NCI-H1417 (cell line): ENCODE results near the gene DMRT1.
A peak's percentile ranks its signal among the peaks of the same experiment; 100 is the strongest.

Experiments
- DNase-seq, 3 experiments: peaks; one replicate each; lab custom pipeline; 2025; lab: John Stamatoyannopoulos, UW

The DMRT1 gene

DNA sequence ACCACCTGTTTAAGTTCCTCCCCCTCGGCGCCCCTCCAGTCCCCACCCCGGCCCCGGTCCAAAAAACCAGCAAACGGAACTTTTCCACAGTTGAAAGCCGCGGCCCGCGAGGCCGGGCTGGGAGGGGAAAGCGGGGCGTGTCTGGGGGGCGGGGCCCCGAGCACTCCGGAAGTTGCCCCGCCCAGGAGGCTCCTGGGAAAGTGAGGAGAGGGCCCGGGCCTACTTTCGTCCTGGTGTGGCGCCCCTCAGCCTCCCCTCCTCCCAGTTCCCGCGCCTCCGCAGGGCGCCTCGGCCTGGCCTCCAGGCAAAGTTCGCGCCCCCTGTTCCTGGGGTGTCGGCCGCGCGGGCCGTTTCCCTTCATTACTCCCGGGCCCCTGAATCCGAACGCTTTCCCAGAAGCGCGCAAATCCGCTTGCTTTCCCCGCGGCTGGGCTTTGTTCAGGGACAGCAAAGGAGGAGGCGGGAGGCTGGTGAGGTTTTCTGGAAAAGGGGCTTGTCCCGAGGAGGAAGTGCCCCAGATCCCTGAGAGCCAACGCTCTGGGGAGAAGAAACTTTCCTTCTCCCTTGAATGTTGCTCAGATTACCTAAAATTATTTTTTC, 130.5 kb downstream of the DMRT1 start:
- DNase-seq: no peak

DNA sequence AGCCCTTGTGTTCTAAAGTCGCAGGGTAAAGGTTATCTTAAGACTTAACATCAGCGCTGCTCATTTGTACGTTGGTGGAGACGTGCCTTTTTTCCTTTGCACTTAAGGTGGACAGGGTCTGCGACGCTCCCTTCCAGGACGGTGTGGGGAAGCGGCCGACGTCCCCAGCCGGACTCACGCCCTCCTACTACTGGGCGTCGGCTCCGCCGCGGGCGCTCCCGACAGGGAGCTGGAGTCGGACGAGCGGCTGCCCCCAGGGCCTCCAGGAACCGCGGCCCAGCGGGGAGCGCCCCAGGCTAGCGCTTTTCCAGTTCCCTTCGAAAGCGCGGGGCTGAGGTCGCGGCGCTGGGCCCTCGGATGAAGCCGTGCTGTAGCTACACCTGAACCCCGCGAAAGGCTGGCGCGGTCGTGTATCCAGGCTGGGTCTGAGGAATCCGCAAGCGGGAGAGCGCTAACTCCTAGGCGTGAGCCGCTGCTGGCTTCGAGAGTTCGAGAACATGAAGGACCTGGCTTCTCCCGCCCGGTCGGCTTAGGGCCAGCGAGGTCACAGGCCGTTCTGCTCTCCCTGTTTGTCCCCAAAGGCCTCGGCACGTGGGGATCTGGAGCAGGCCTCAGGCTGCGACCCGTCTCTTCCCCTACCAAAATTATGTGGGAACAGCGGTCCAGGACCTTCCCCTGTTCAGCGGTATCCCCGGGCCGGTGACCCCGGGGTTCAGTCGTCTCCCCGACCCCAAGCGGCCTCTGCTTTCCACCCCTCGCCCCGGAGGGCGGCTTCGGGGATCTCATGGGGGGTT, 131.2 kb downstream of the DMRT1 start:
- DNase-seq: no peak

DNA sequence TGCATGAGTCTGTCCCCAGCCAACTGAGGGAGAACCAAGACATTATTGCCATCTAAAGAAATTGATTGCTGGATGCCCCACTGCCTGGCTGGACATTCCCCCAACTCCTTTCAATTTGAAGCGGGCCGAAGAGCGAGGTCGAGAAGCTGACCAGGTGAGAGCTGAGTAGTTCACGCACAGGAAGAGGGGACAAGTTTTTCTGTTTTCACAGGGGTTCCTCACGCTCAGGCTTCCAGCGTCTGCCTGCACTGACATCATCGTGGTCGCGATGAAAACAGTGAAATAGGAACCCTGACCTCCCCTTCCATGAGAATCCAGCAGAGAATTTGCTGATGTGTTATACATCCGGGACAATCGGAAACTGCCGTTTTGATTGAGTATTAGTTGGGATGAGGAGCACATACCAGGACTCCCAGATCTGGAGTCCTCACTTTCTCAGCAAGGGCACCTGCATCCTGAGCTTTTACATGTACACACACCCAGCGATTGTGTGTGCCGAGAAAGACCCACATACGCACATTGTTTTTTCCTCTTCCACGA, 131.9 kb downstream of the DMRT1 start:
- DNase-seq: no peak

DNA sequence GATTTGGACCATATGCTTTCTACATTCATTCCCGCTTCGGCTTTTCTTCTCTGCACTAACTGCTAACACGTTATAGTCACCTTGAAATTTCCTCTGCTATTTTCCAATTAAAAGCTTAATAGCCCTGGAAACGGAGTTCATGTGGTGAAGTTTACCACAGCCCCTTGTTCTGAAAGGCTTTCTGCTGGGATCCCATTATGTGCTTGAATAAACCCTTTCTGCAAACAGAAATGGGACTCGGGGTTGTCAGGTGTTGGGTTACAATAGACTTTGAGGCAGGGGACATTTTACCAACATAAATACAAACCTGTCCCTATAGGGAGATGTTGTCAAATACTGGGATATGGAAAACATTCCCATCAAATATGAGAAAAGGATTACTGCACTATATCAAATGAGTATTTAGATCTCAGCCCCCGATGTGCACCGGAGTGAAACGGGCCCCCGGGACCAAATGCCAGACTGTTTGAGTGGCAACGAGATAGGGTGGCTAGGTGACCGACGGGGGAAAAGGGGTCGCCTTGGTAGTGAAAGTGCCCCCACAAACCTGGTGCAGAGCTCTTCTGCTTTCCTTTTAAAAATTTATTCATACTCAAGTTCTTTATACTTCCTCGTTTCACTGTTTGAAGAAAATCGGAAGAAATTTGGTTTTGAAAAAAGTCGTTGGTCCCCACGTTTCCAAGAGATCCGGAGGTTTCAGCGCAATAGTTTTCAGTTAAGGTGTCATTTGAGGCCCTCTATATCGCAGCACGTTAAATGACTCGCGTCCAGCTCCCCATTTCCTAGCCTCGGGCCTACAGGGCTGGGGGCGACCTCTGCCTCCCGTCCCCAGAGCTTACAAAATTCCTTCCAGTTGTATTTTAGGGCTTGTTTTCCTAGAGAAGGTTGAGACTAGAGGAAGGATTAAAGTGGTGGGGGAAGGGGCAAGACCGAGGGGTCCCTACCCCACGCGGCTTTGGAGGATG, 132.8 kb downstream of the DMRT1 start:
- peak in 2 of 3 experiments; percentile 2 to 40 for DNase-seq

DNA sequence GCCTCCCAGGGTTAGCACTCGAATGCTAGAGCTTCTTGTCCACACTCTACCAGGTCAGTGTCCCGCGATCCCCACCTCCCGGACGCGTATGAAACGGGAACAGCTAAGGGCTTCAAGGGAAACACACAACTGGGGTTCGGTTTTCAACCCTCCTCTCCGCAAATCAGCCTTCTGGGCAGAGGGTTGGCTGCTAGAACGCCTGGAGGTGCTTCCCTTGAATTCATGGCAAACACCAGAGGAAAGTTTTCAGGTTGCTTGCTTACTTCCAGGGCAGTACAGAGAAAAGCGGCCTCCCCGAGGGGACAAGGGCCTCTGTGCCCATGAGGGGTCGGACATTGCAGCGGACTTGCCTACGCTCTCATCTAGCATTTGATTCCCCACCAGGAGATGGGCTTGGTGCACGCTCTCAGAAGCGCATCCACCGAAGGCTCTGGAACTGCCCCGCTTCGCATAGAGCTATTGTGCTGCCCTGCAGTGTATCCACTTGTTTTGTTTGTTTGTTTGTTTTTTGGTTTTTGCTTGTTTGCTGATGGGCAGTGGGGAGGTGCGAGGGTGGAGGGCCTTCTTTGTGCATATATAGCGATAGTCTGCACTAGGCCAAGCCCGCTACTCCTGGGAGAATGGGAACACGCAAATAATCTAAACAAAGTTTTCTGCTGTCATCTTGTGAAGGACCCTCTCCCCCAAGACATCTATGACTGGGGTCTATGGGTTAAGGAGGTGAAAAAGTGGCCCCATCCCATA, 133.7 kb downstream of the DMRT1 start:
- no peak for DNase-seq

DNA sequence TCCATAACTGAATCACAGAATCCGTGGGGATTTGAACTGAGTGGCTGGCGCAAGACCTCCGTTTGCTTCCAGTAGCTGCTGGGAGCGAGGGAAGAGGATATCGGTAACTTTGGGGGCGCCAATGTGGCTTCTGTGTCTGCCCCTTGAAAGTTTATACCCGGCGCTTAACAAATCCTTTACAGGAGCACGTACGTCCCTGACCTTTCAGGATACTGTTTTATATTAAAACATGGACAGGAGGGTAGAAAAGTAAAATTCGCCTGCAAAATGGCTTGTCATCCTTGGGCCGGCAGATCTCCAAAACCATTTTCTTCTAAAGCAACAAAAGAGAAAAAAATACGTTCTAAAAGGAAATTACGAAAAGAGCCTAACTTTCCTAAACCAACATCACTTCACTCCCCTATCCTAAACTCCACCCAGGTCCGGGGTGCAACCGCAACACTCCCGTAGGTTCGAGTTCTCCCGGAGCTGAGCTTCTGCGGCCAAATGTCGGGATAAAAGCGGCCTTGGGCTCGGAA, 134.3 kb downstream of the DMRT1 start:
- DNase-seq: no peak

DNA sequence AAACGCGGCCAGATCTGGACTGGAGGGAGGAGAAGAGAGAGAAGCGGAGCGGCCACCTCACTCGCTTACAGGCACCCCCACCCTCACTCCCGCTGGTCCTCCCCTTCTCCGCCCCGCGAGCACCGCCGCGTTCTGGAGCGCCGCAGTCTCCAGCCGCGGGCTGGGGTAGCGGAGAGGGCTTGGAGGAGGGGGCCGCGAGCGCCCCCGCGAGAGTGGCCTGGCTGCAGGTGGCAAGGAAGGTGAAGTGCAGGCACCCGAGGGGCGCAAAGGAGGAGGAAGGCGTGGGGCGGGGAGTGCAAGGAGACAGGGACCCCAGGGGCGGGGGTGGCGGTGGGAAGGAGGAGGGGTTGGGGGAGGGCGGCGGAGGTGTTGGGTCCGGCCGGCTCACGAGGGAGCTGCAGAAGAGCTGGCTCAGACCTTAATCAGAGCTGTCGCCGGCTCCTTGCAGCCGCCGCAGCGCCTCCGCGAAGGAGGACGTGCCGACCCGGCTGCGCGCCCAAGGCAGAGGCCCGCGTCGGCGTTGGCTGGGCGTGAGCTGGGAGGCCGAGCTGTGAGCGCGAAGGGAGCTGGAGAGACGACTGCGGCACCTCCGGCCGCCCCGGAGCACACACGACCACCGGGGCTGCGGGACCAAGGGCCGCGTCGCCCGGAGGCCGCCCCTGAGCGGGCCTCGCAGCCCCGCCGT, 134.9 kb downstream of the DMRT1 start, which contains the start of gene DMRT3:
DMRT3 (plus strand) TSS at position 398 of the 685 bp plus-strand sequence. CDS start 347 bp downstream, outside the sequence.
- DNase-seq: peak in 1 of 3 experiments; percentile 45

DNA sequence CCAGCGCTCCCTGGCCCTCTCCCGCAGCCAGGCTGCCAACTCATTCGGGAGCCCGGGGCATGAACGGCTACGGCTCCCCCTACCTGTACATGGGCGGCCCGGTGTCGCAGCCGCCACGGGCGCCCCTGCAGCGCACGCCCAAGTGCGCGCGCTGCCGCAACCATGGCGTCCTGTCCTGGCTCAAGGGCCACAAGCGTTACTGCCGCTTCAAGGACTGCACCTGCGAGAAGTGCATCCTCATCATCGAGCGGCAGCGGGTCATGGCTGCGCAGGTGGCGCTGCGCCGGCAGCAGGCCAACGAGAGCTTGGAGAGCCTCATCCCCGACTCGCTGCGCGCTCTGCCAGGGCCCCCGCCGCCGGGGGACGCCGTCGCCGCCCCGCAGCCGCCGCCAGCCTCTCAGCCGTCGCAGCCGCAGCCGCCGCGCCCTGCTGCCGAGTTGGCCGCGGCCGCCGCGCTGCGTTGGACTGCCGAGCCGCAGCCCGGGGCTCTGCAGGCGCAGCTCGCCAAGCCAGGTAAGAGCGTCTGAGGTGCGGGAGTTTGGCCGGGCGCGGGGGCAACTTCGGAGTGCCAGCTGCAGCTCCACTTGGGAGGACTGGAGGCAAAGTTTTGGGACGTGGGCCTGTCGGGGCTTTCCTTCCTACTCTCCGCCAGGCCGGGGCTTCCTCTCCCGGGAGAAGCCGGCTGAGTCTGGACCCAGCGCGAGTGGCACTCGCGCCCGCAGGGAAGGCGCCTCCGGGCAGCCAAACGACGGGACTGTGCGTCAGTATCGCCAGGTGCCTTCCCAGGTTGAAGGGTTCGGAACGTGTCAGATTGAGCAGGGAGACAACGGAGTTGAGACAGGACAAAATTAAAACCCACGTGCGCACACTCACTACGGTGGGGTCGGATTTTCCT, 135.7 kb downstream of the DMRT1 start:
- peak in 1 of 3 experiments; percentile 71 for DNase-seq

DNA sequence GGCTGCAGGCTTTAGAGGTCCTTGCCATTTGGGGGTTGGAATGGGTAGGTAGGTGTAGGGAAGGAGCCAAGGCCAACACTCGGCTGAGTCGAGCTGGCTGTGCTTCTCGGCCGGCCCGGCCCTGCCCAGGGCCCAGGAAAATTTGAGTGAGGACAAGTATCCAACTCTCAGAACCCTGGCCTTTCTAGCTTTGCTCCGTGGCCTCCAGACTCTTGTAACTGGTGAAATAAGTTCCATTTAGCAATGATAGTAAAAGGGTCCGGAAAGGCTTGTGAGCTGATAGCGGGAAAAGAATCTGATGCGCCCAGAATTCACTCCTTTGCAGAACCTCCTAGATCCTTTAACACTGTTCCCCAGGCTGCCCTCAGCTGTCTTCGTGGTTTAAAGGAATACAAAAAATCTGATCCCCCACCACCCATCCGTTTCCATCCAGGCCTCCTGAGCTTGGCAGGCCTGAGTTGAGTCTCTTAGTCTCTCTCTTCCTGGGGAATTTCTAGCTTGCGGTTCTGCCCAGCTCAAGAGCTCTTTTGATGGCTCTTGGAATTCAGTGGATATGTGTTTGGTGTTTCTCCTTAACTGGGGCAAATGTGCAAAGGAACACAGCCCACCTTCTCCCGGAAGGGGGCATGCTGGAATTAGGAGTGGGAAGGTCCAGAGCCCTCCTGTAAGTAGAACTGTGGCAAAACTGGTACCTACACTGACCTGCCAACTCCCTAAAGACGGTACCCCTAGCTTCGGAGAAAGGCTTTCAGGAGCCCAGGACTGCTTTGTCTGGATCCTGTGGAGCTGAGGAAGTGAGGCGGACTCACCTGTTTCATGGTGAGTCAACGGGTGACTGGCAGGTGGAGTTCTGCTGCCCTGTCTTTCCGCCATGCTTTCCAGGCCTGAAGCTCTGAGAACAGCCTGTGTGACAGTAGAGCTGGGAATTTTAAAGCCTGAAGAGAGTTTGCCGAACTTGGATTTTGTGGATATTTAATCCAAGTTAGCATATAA, 136.6 kb downstream of the DMRT1 start:
- DNase-seq: no peak

DNA sequence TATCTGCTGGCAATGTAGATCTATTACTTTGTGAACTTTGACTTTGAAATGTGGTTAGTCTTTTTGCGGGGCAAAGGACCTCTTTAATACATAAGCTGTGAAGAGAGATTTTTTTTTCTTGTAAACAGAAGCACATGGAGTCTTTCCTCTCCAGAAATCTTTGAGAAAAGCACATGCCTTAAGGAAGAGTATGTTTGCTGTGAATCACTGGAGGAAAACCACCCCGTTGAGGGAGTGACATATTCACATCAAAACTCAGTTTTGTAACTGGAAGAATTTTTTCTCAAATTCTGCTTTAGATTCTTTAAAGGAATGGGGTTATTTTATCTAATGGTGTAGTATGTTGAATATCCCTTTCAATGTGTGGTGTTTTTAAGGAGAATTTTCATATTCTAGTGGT, 138.5 kb downstream of the DMRT1 start:
- no peak for DNase-seq

DNA sequence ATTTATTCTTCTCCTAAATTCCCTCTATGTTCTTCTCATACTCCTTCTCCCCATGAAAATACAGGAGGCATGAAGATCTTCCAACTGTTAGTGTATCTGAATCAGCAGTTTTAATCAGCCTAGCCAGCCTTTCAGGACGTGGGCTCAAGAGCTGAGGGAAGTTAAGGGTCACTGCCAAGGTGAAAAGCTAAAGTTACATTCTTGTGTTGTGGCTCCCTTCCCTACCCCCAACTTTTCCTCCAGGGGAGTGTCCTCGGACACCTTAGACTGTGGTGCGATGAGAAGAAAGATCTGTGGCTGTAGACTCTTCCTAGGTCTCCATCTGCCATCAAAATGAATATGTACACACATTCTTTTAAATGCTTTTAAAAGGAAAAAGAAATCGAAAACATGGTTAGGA, 139.1 kb downstream of the DMRT1 start:
- DNase-seq: no peak

DNA sequence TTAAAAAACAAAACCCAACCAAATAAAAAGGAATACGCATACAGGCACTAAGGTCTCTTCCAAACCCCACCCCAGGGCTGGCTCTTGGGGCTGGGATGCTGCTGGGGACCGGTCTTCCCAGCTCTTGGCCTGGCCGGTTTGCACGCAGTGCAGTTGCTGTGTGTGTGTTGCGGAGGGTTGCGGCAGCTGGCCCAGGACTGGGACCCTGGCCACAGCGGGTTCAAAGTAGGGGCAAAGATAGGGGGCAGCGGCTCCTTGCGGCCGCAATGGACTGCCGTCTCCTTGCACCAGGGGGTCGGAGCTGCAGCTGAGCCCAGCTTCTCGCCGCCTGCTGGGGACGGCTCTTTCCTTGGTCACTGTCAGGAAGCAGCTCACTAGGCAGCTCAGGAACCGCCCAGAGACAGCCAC, 140.0 kb downstream of the DMRT1 start:
- no peak for DNase-seq

DNA sequence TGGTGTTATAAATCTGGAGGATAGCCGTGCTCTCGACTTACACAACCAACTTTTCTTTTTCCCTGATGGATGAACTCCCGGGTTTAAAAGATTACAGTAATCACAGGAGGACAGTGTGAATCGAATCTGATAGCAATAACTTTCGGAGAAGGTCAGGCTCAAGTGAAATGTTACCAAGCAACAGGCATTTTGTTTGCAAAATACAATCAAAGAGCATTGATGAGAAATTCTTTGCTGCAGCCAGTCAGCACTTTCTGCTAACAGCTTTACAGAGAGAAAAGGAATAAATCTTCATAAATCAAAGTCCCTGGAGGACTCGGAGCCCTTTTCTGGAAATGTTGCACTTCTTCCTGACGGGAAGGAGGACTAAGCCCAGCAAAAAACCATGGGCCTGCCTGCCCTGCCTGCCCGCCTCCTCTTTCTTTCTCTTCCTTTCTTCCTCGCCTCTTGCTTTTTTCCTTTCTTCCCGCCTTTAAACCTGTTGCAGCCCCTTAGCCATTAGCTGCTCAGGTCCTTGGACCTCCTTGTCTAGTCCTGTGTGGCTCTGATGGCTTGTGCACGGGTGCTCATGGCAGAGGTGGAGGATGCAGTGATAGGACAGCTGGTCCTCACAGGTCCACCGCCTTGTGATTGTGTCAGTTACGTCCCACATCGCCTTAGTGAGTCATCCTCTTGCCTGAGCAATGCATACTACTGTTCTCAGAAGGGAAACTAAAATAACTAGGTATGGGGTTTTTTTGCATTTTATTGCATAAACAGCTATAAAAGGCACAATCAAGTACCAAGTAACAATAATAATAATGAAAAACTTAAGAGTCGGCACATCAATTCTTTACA, 141.1 kb downstream of the DMRT1 start:
- no peak for DNase-seq

DNA sequence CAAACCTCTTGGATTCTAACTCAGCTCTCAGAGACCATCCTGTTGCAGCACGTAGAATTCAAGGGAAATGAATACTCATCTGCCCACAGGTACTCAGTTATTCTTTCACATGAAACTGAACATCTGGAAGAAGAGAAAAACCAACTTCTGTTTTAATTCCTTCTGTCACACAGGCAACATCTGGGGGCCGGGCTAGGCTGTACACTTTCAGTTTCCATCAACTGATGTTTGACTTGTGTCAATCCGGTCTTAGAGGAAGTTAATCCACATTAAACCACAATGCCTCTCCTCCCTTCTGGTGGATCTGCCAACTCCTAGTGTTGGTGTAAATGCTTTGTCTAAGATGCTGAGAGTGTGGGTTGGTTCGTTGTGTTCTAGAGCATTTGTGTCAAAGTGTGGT, 152.5 kb downstream of the DMRT1 start:
- no peak for DNase-seq

DNA sequence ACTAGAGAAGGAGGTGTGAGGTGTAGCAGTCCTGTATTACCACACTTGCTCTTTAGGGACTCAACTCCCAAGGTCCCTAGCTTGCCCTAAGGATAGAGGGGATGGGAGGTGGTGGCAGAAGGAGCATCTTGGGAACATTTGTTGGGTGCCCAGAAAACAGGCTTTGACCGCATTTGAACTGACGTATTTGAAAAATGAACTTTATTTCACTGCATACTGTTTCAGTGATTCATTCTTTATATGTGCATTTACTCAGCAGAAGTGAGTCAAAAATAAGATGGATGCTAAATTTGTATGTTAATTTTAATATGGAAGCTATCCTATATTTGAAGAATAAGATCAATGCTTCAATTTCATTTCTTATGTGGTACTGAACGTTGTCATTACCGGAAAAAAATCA, 153.7 kb downstream of the DMRT1 start:
- no peak for DNase-seq

DNA sequence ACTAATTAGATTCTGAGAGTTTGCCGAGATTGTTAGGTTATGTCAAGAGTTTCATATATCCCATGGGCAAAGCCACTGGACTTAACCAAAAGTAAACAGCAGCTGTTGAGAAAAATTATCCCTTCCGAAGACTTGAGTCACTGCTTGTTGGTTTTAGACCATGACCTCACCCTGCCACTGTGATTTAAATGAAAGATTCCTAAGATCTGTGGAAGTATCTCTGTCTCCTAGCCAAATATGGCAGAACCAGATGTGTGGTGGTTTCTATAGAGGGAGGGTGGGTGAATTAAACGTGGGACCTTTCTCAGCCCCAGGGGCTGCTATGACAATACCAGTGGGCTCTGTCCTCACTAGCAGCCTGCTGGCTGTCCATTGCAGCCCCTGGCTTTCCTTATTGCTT, 154.3 kb downstream of the DMRT1 start:
- DNase-seq: no peak
